ENCODE data around the gene AGFG2. TPM values are rescaled to one million over a fixed set of nuclear protein-coding genes. Genes with fewer than 3 reads are reported as not detected.

The AGFG2 gene
- total and polyA plus RNA-seq, 10 of the 15 experiments (the other 5 are each of a cell fraction or from before 2014, with no cell fraction given) = 0.90 to 71.5 (median 25.4) TPM

DNA sequence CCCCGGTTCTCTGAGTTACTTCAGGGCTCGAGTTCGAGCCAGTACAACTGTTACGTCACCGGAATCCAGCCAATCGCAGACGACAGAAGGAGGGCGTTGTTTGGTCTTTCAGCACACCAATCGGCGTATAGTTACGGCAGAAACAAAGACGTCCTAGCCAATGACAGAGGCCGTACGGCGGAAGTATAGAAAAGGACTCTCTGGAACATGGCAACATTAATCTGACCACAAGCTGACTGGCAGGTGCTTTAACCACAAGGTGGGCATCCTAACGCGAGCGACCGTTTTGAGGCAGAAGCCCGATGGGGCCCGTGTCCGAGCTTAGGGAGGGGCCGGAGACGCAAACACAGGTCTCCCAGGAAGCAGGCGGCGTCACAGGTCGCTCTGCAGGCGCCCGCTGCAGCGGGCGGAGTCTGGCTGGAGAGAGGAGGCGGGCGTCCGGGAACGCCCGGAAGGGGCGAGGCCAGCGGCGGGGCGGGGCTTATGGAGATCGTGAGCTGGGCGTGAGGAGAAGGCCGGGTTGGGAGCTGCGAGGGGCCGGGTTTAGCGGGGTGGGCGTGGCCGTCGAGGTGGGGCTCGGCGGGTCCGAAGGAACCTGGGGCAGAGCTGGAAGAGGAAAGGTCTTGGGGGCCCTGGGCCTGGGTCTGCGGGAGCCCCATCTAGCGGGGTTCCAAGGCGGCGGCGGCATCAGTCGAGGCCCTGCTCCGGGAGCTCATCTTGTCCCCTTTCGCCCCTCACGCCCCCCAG lies 73.2 kb downstream of the AGFG2 start, which contains the start of gene MOSPD3:
Gene MOSPD3, plus strand, starts transcription at position 558 of the 747 bp plus-strand sequence. CDS start 252 bp downstream, outside the sequence.
- ChIA-PET SMC1A (ENCODE audit: uncharacterized antibody, unreplicated experiment) (interaction anchor here (0.6 to 2.4 kb wide), 8 partner anchors 14 to 147 kb away, joined by 3 to 10 read pairs (median 4); partner anchors contain the start of genes FBXO24, LRCH4 and POP7), RAD21 (ENCODE audit: unreplicated experiment) (interaction anchor here (0.7 to 2.2 kb wide), 12 partner anchors 18 to 191 kb away, joined by 3 to 15 read pairs (median 4); partner anchors contain the start of genes FBXO24, LRCH4 and POP7), CTCF (interaction anchor here (0.6 to 6.6 kb wide), 17 partner anchors 9 to 240 kb away, joined by 3 to 35 read pairs (median 4); partner anchors contain the start of genes FBXO24, LRCH4, PCOLCE and POP7), POLR2A (interaction anchor here (0.6 to 2.2 kb wide), 17 partner anchors 9 to 780 kb away, joined by 3 to 28 read pairs (median 4); partner anchors contain the start of genes AGFG2, FBXO24, GNB2 and LRCH4)
- Histone ChIP-seq H3K4me2 (ENCODE audit: control insufficient read depth, insufficient read depth) (peak within 1 kb of the TSS; percentile 100), H3K79me2 (ENCODE audit: control insufficient read depth, insufficient read depth, low read length) (no peaks in the 10 kb centered on the region), H3K27me3 (replicated peaks in 1 of 2; ENCODE audit: control insufficient read depth in 2 of 2, insufficient read depth in 2 of 2, low read length in 1 of 2) (peaks cover 0 to 3% of the 10 kb centered on the region in 2 experiments; a peak in 2 of 4 replicates), H3K9ac (ENCODE audit: control insufficient read depth, insufficient read depth, low read length) (peak within 1 kb of the TSS; percentile 88), H3K4me3 (peak within 1 kb of the TSS; percentile 75), H3K36me3 (ENCODE audit: control insufficient read depth in 2 of 2, insufficient read depth in 2 of 2, low read length in 1 of 2) (no peaks in the 10 kb centered on the region), H2AFZ (ENCODE audit: control insufficient read depth, low read depth, low read length) (peak within 1 kb of the TSS; percentile 99), H4K20me1 (ENCODE audit: control insufficient read depth, insufficient read depth) (no peaks in the 10 kb centered on the region), H3K4me1 (ENCODE audit: control insufficient read depth, insufficient read depth, low read length) (peaks cover 5% of the 10 kb centered on the region), H3K27ac (ENCODE audit: control insufficient read depth, insufficient read depth) (peak within 1 kb of the TSS; percentile 97), H3K9me3 (replicated peaks; ENCODE audit: control insufficient read depth, insufficient read depth, low read length) (no peaks in the 10 kb centered on the region)
- in situ Hi-C loops (cut with MboI) (no loop called here), intact Hi-C loops (cut with micrococcal nuclease; ENCODE audit: unreplicated experiment) (loop anchor here (2.0 to 5.0 kb wide), 2 partner anchors 61 to 85 kb away; partner anchors contain the start of gene GNB2)
- FAIRE-seq (peak; percentile 100), ATAC-seq (peak; percentile 98), DNase-seq (ENCODE audit: low read depth, low spot score) (peak; percentile 99)
- WGBS (ENCODE audit: insufficient coverage, insufficient replicate concordance, low lambda C conversion rate, missing lambda C conversion rate) = 1% methylated on average over 53 of the region's 61 CpGs
- BruUV-seq (replicated peaks) = no TSS peak
- TF ChIP-seq GABPA (IDR thresholded peaks at IDR 0.05; ENCODE audit: low read depth) (peak; percentile 69), SRF (IDR thresholded peaks at IDR 0.05; ENCODE audit: low read depth in 2 of 2, low read length in 2 of 2) (peak; percentile 88 to 94), MXI1 (IDR thresholded peaks at IDR 0.05; ENCODE audit: low read depth, low read length) (peak; percentile 67), PBX3 (IDR thresholded peaks at IDR 0.05; ENCODE audit: insufficient replicate concordance, low read depth, low read length) (peak; percentile 90), NFYB (IDR thresholded peaks at IDR 0.05; ENCODE audit: insufficient read depth, low read depth, low read length) (peak; percentile 97), POLR2A (IDR thresholded peaks at IDR 0.05; ENCODE audit: low read depth, low read length) (peak; percentile 90), POLR2AphosphoS5 (IDR thresholded peaks at IDR 0.05; ENCODE audit: low read length) (peak; percentile 78), BRCA1 (IDR thresholded peaks at IDR 0.05; ENCODE audit: low read depth, low read length) (no peak), BHLHE40 (IDR thresholded peaks at IDR 0.05; ENCODE audit: borderline replicate concordance in 1 of 2, low read depth in 2 of 2, low read length in 1 of 2) (peak in 1 of 2 experiments; percentile 79; a peak in 3 of 4 replicates), PAX8 (IDR thresholded peaks at IDR 0.05) (no peak), RUNX3 (IDR thresholded peaks at IDR 0.05; ENCODE audit: low read length) (peak; percentile 97), NFYA (IDR thresholded peaks at IDR 0.05; ENCODE audit: borderline replicate concordance, low read depth, low read length) (peak; percentile 66), SP1 (IDR thresholded peaks at IDR 0.05; ENCODE audit: low read depth, low read length) (peak; percentile 92), RFX5 (IDR thresholded peaks at IDR 0.05; ENCODE audit: low read depth, low read length) (peak; percentile 91), CREM (IDR thresholded peaks at IDR 0.05; ENCODE audit: low read depth) (peak; percentile 60), STAT3 (IDR thresholded peaks at IDR 0.05; ENCODE audit: low read depth, low read length) (no peak), CBFB (IDR thresholded peaks at IDR 0.05; ENCODE audit: low read depth) (peak; percentile 94), JUND (IDR thresholded peaks at IDR 0.05; ENCODE audit: low read depth, low read length) (no peak)
- TF ChIP-seq, protein P1, sequence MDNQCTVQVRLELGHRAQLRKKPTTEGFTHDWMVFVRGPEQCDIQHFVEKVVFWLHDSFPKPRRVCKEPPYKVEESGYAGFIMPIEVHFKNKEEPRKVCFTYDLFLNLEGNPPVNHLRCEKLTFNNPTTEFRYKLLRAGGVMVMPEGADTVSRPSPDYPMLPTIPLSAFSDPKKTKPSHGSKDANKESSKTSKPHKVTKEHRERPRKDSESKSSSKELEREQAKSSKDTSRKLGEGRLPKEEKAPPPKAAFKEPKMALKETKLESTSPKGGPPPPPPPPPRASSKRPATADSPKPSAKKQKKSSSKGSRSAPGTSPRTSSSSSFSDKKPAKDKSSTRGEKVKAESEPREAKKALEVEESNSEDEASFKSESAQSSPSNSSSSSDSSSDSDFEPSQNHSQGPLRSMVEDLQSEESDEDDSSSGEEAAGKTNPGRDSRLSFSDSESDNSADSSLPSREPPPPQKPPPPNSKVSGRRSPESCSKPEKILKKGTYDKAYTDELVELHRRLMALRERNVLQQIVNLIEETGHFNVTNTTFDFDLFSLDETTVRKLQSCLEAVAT (IDR thresholded peaks at IDR 0.05) = peak; percentile 85
- TF ChIP-seq, protein P2, sequence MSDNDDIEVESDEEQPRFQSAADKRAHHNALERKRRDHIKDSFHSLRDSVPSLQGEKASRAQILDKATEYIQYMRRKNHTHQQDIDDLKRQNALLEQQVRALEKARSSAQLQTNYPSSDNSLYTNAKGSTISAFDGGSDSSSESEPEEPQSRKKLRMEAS (IDR thresholded peaks at IDR 0.05; ENCODE audit: low read depth, low read length) = peak; percentile 19; the same call in 1 of the 2 replicates
- TF ChIP-seq, protein P3, sequence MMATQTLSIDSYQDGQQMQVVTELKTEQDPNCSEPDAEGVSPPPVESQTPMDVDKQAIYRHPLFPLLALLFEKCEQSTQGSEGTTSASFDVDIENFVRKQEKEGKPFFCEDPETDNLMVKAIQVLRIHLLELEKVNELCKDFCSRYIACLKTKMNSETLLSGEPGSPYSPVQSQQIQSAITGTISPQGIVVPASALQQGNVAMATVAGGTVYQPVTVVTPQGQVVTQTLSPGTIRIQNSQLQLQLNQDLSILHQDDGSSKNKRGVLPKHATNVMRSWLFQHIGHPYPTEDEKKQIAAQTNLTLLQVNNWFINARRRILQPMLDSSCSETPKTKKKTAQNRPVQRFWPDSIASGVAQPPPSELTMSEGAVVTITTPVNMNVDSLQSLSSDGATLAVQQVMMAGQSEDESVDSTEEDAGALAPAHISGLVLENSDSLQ (IDR thresholded peaks at IDR 0.05) = peak; percentile 98

All from GM12878 (cell line).